Measurements from ENCODE around the gene PLXNA1.

DNA sequence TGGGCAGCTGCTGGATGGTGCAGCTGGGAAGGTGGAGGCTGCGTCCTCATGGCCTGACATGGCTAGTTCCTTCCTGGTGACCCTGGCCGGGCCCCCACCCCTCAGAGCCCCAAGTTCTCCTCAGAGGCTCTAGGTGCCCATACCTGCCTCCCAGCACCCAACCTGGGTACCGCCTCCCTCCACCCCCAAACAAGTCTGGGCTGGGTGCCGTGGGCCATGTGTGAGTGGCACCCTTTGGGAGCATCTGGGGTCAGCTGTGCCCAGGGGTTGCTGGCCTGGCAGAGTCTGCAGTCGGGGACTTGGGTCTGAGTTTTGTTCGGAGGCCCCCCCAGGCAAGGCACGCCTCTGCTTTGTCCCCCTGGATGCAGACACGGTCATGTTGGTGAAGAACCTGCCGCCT, 10.5 kb downstream of the PLXNA1 start:
- TF ChIP-seq, protein P1, sequence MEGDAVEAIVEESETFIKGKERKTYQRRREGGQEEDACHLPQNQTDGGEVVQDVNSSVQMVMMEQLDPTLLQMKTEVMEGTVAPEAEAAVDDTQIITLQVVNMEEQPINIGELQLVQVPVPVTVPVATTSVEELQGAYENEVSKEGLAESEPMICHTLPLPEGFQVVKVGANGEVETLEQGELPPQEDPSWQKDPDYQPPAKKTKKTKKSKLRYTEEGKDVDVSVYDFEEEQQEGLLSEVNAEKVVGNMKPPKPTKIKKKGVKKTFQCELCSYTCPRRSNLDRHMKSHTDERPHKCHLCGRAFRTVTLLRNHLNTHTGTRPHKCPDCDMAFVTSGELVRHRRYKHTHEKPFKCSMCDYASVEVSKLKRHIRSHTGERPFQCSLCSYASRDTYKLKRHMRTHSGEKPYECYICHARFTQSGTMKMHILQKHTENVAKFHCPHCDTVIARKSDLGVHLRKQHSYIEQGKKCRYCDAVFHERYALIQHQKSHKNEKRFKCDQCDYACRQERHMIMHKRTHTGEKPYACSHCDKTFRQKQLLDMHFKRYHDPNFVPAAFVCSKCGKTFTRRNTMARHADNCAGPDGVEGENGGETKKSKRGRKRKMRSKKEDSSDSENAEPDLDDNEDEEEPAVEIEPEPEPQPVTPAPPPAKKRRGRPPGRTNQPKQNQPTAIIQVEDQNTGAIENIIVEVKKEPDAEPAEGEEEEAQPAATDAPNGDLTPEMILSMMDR (IDR thresholded peaks at IDR 0.05), result no peak
- TF ChIP-seq, protein P2, sequence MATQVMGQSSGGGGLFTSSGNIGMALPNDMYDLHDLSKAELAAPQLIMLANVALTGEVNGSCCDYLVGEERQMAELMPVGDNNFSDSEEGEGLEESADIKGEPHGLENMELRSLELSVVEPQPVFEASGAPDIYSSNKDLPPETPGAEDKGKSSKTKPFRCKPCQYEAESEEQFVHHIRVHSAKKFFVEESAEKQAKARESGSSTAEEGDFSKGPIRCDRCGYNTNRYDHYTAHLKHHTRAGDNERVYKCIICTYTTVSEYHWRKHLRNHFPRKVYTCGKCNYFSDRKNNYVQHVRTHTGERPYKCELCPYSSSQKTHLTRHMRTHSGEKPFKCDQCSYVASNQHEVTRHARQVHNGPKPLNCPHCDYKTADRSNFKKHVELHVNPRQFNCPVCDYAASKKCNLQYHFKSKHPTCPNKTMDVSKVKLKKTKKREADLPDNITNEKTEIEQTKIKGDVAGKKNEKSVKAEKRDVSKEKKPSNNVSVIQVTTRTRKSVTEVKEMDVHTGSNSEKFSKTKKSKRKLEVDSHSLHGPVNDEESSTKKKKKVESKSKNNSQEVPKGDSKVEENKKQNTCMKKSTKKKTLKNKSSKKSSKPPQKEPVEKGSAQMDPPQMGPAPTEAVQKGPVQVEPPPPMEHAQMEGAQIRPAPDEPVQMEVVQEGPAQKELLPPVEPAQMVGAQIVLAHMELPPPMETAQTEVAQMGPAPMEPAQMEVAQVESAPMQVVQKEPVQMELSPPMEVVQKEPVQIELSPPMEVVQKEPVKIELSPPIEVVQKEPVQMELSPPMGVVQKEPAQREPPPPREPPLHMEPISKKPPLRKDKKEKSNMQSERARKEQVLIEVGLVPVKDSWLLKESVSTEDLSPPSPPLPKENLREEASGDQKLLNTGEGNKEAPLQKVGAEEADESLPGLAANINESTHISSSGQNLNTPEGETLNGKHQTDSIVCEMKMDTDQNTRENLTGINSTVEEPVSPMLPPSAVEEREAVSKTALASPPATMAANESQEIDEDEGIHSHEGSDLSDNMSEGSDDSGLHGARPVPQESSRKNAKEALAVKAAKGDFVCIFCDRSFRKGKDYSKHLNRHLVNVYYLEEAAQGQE (IDR thresholded peaks at IDR 0.05; ENCODE audit: insufficient read depth in 1 of 2, low read depth in 2 of 2, low read length in 1 of 2), result no peak
- TF ChIP-seq POLR2AphosphoS5 (IDR thresholded peaks at IDR 0.05; ENCODE audit: low read depth, low read length), result no peak
- TF ChIP-seq SIN3A (IDR thresholded peaks at IDR 0.05; ENCODE audit: borderline replicate concordance, insufficient read depth, low read depth, low read length), result no peak
- TF ChIP-seq TCF7L2 (IDR thresholded peaks at IDR 0.05; ENCODE audit: low read depth, low read length), result no peak

Measured in Panc1 (cell line).